ENCODE data around the gene DTNA.

Gene DTNA

DNA sequence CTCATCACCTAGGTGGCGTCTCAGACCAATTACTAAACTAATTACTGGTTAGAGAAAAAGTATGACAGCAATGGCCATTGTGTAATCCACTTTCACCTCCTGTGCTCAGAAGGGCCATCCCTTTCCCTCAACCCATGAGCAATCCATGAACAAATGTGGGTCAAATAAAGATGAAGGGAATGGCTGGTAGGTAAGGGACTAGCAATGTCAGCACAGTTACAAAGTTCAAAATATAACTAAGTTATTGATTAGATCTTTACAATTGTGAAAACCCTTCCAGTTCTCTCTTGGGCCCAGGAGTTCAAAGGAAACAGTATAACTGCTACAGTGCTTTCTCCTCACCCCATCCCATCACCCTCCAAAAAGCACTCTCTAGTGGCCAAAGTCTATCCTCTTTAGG is 98.3 kb downstream of the DTNA start:
- DNase-seq, result no peak

DNA sequence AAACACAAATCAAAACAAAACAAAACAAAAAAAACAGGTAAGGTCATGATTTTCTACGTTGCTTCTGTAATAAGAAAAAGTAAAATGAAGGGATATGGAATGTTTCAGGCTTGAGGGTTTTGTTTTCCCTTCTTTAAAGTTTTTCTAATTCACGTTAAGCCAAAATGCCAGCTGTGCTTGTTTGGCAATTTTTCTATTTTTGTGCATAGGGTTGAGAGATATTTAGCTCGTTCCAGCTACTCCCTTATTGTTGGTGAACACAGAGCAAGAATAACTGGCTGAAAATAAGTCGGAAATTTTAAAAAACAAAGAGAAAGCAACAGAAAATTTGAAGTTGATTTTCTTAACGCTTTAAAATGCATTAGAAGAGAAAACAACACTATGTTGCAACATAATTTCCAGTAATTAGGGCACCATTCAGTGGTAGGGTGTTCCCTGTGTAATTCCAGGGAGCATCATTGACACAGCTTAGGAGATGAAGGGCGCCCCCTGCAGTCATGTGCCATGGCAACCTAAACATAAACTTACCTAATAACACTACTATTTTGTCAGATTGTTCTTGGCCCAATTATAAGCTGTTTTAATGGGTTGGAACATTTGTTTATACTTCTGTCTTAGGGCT is 99.5 kb downstream of the DTNA start:
- DNase-seq, result no peak

DNA sequence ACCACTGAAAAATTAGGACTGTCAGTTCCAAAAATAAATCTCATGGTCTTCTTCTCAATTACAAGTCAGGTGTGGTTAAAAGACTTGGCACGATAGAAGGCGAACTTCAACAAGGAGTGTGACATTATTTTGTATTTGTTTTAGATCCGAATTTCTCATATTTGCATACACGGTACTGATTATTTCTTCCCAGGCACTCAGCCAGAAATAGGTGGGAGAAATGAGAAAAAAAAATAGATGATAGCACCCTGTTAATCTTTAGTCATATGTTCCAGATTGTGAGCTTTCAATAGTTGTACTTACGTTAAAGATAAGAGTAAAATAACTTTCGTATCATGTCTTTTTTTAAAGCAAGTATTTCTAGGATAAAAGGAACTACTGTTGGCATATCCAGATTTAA is 106.1 kb downstream of the DTNA start:
- no peak for DNase-seq

DNA sequence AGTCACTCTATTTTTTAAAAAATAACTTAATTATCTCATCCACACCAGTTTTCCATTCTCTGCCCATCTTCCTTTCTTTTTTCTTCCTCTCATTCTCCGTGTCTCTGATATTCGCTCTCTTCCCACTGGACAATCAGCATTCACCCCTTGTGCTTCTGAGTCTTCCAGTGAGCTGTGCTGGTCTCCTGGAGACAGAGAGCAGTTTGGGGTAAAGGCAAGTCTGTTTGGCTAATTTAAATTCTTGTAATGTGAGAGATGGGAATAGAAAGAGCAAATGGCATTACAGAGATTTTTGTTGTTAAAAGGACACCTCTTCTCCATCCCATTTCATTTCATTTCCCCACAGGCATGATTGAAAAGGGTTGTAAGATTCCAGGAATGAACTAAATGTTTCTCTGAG is 107.5 kb downstream of the DTNA start:
- no peak for DNase-seq

DNA sequence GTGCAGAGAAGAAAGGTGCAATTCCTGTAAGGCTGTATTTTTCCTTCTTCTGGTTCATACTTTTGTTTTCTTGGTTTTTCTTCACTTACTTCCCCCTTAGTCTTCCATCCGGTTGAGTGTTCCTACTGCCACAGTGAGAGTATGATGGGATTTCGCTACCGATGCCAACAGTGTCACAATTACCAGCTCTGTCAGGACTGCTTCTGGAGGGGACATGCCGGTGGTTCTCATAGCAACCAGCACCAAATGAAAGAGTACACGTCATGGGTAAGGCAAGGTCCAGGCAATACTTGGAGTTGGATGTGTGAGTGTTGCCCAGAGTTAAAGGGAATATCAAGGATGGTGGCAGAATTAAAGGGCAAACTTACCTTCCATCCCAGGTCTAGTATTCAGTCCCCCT is 108.0 kb downstream of the DTNA start:
- DNase-seq, result no peak

DNA sequence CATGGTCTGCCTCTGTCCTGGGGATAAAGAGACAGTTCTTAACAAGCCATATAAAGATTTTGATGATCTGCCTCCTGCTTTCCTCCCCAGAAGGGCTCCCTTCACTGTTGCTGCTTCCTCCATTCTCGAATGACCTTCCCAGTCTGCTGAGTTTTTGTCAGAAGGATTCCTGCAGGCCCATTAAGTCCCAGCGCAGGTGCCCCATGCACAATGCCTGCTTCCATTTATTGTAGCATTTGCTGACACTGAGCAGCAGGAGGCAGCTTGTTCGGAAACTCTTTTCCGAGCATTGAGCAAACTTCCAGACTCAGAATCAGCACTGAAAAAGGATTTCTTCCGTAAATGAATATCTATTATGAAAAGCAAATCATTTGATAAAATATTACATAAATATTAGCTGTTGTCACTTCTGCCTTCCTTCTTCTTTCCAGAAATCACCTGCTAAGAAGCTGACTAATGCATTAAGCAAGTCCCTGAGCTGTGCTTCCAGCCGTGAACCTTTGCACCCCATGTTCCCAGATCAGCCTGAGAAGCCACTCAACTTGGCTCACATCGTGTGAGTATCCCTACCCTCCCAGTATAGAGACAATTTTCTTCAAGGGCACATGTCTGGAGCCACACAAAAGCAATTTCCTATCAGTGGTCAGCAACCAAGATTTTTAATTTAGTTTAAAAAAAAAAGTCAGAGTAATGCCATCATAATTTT is 110.4 kb downstream of the DTNA start:
- no peak for DNase-seq

DNA sequence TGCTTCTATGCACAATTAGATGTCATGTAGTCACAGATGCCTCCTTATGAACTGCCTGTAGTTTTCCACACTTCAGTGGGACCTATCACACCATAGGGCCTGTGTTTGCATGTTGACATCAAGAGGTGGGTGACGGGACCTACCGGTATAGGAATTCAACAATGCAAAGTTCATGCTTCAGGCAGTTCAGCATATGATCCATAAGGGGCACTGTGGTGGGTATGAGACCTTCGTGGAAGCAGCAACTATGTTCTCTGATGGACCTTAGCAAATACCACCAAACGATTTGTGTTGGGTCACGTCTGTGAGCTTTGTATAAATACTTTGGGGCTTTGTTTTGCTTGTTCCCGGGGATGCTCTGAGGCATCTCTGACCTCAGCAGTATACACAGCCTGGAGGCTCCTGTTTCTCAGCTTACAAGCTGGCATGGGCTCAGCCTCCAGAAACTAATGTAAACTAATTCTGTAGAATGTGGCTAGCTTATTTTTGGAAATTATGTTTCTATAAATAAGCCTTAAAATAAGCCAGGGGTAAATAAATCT is 111.6 kb downstream of the DTNA start:
- DNase-seq, result no peak

DNA sequence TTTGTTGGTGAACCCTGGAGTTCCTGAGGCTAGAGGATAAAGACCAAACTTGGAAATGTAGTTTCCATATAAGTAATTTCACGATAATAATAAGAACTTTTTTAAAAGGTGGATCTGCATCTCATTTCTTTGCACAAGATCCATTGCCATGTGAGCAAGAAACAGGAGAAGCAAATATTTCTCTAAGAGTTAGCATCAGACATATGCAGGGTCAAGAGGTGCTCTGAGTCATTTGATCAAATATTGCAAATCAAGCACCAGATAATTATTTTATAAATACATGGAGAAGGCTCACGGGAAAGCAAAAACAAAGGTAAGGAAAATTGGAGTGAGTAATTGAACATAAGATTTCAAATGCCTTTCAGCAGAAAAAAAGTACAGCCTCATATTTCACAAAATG is 118.0 kb downstream of the DTNA start:
- DNase-seq, result no peak

DNA sequence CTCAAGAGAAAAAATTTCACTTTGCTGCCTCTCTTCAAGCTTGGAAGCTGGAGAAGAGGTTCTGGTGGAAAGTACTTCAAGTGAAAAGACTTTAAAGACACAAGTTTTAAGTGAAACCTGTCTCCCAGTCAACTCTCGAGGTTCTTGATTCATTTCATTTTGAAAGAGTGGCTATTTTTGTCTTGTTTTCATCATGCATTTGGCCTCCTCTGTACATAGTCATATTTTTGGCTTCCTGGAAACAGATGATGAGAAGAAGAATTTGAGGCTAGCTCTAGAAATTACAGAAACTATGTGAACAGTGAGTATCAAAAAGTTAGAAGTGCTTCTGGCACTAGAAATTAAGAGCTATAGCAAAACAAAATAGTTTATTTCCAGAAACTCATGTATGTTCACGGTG is 124.8 kb downstream of the DTNA start:
- DNase-seq, result no peak

DNA sequence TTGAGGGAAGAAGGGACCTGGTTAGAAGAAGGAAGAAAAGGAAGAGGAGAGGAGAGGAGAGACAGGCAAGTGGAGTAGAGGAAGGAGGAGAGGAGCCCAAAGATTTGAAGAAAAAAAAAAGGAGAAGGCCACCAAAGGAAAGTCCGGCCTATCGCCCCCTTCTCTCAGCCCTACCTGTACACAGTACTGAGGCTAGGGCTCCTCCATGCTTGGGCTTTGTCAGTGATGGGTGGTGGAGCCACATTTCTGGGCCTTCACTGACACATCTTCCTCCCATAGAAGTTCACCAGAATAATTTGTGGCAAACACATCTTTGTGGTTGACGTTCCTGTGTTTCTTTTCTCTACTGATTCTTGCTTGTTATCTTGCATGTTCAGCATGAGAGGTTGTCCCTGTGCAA is 125.4 kb downstream of the DTNA start:
- no peak for DNase-seq

DNA sequence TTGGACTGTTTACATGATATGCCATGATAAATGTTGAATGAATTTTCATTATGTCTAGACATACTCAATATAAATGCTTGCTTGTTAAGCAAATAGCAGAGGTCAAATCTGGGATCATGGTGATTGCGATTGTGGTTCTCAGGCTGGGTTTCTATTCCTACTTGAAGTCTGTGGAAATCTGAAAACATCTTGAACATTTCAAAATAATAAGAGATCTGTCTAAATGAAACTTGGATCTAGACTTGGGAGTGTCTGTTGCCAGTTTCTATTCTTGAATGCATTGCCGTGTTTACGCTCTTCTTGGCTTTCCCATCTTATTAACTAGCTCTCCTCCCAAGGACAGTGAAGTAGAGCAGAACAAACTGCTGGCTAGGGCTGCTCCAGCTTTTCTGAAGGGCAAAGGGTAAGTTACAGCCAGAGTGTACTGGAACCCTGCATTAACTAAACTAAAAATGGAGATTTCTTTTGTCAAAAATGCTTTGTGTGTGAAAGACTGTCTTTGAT is 127.7 kb downstream of the DTNA start:
- DNase-seq, result no peak

DNA sequence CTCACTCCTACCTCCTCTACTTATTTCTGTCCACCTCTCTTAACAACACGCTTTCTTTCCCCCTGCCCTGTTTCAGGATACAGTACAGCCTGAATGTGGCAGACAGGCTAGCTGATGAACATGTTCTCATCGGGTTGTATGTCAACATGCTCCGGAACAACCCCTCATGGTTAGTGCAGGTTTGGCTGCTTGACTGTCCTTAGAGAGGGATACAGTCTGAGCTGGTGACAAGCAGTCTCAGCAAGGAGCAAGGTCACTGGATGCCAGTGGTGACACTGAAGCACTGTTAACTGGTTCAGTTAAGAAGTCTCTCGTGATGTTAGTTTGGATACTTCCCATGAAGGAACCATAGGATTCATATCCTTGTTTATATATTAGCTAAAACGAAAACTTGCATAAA is 128.6 kb downstream of the DTNA start:
- no peak for DNase-seq

DNA sequence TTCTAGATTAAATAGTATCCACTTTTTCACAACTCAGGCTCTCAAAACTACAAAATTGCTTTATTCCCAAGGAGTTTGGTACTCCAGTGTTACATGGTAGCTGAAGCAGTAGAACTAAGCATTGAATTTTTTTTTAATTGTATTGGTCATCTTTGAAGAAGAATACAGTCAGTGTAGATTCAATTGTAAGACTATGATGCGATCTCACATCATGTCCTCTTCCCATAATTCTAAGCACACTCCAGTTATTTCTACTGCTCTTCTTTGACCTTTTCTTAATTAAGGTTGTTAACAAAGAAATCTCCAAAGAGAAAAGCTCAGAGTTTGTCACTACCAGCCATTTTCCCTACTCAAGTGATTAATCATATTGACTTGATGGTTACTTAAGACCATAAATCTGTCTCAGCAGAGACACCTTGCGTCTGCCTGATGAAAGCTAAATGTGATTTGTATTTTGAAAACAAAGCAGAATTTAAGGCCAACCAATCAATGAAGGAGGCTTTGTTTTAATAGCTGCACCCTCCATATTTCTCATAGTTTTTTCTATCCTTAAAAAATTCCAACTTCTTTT is 130.2 kb downstream of the DTNA start:
- no peak for DNase-seq

DNA sequence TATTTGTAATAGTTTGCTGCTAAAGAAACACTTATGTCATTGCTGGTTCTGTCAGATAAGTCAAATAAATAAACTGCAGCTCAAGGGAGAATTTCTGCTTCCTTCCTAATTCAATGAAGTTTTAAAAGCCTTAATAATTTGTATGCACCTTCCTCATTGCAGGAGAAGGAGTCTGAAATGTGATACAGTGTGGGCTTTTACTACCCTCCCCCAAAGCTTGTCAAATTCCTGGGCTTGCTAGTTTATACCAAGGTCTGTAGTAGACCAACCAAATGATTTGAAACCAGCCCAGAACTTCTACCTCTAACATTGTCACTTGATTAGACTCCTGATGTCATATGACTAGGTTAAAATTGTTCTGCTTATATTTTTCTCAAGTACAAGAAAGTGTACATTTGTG is 131.8 kb downstream of the DTNA start:
- no peak for DNase-seq

DNA sequence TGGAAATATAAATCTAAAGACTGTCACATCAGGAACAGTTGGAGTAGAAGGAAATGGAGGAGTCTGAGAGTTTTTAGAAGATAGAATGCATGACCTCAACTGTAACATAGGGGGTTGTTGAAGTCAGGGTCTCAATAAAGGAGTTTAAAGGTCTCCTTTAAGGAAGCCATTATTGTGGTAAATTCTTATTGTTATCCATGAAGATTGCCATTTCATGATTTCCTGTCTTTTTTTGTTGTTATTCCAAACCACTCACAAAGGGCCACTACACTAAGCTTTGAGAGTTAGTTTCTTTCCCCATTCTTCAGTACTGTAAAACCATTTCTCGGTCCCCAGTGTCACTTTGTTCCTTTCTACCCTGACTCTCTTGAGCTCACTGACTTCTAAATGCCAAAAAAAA is 134.0 kb downstream of the DTNA start:
- no peak for DNase-seq

DNA sequence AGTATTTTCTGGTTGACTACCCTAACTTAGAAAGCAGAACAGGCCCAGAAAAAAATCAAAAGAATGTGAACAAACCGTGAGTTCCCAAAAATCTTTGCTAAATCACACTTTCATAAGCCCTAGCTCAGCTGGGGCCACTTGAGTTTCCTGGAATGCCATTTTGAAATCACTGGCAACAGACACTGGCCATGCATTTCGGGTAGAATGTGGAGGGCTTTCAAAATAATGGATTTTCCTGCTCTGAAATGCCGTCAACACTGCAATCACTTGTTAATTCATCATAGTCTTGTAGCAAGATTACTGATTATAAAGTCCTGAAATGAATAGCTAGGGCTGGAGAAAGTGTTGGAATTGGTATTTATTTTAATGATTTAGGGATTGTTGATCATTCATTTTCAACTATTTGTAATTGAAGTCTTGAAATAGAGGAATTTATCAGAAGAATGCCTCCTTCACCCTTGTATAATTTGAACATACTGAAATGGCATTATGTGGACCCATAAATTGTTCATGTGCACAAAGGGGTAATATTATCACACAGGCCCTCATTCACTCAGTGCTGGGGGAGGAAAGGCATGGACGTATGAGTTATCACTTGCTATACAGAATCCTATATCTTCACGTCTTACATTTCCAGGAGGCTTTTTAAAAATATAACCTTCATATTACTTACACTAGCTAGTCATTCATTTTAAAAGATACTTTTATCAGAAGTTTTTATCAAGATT is 134.8 kb downstream of the DTNA start:
- no peak for DNase-seq

DNA sequence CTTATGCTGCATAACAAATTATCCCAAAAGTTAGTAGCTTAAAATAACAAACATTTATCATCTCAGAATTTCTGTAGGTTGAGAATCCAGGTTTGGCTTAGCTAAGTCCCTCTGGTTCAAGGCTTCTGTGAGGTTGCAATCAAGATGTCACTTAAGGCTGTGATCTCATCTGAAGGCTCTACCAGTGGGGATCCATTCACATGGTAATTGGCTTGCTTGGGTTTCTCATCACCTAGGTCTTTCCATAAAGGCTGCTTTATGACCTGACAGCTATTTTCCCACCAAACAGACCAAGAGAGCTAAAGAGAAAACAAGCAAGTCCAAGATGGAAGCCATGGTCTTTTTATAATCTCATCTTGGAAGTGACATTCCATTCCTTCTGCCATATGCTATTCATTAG is 137.3 kb downstream of the DTNA start:
- no peak for DNase-seq

DNA sequence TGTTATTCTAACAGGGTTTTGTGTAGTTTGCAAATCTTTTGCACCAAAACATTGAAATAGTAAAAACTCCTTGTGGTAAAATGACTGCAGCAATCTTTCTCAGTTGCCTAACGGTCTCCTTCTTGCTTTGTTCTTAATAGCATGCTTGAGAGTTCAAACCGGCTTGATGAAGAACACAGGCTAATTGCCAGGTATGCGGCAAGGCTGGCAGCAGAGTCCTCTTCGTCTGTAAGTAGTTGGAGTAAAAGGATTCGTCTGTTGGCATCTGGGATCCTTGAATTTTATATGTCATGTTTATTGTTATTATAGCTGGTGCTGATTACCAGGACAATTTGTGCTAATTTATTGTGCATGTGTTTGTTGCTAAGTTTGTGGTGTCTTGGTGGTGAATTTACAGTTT is 138.1 kb downstream of the DTNA start:
- no peak for DNase-seq

DNA sequence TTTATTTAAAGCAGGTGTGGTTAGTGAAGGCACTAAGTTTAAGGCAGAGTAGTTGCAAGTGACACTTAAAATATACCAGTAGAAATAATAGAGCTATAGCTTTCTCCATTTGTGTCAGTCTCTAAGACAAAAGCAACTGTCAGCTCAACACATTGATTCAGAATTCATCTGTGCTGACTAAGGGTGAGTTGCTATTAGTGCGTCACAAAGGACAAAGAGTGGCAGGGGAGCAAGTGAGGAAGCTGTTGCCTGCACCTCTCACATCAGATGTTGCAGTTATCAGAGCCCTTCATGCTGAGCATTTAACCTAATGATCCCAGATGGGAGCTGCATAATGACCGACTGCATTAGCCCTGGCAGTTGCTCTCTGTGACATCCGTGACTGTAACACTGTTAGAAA is 138.6 kb downstream of the DTNA start:
- DNase-seq, result no peak

DNA sequence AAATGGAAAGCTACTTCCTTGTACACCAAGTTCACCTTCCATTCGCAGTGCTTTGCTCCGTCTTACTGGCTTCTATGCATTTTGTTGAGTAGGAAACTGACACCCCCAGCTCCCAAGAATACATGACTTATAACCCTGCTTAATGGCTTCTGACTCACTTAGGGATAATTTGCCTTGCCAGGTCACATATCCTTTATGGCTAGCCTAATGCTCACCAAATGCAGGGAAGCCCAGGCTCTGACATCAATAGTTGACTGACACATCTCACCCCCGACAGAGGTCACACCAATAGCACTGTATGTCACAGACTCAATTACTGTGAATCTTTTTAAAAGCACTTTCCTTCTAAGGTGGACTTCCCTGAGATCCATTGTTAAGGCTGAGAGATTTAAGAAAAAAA is 147.2 kb downstream of the DTNA start:
- DNase-seq, result no peak

DNA sequence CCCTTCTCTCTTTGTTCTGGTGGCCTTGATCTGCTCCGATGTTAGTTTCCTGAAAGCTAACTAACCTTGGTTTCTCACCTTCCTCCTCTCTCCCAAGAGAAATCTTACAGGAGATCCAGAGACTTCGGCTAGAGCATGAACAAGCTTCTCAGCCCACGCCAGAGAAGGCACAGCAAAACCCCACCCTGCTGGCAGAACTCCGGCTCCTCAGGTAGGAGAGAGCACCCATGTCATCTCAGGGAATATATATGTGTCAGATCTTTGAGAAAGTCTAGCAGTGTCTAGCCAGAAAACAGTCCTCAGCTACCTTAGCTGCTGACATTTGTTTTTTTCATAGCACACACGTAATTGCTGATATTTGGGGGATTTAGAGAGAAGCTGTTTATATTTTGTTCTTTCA is 148.1 kb downstream of the DTNA start:
- DNase-seq, result no peak

DNA sequence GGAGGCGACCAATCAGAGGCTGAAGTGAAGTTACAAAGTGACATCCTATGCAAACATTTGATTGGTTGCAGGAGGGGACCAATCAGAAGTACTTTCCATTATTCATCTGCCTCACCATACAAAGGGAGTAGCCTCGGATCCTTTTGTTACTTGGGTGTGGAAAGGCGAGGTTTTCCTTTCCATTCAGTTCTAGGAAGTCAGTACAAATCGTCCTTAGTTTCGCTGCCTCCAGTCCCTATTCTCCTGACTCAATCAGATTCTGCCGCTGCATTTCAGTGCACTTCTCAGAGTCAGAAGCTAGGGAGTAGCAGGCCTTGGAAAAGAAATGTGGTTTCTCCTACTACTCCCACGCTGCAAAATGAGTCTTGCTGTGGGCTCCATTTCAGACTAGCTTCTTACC is 149.4 kb downstream of the DTNA start:
- no peak for DNase-seq

DNA sequence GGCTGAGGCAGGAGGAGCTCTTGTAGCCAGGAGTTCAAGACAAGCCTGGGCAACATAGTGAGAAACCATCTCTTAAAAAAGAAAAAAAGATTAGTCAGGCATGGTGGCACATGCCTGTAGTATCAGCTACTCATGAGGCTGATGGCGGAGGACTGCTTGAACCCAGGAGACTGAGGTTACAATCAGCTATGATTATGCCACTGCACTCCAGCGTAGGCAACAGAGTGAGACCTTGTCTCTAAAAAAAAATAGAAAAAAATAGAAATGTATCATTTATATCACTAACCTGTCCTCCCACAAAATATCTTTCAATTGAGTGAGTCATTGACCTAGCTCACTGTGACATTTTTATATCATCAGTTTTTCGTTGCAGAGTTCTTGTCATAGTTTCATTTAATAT is 152.5 kb downstream of the DTNA start:
- no peak for DNase-seq

DNA sequence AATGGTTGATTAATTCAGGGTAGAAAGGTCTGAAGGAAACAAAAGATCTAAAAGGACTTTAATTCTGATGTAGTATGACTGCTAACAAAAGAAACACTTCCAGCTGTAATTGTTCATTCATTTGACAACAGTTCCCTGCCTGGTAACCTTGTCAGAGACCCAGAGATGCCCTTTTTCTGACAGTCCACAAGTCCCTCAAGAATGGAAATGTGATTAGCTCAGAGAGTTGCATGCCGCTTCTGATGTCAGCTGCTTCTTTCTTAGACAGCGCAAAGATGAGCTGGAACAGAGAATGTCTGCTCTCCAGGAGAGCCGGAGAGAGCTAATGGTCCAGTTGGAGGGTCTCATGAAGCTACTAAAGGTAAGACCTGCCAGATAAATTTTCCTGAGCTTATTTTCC is 153.6 kb downstream of the DTNA start:
- no peak for DNase-seq

Data from T-helper 9 cell (primary cell).